K562 (cell line): Measurements from ENCODE around the gene DNASE1L2. TPM values are rescaled to one million over a fixed set of nuclear protein-coding genes. Genes with fewer than 3 reads are reported as not detected.

Experiments used
- CBX3 ChIP-seq, 2 experiments: IDR thresholded peaks; 1 replicate in 1 of 2; 2 replicates in 1 of 2; pipeline ENCODE4 v1.6.1; 2012; ENCODE audit warnings: inconsistent platforms in 2 of 2, low read length in 2 of 2, borderline replicate concordance in 1 of 2, control low read depth in 1 of 2
- CEBPB ChIP-seq: fragments of 450-650 bp; IDR thresholded peaks from 2 replicates; pipeline ENCODE4 v1.6.1; 2016; ENCODE audit warnings: missing genetic modification characterization, missing compliant biosample characterization
- DPF2 ChIP-seq: fragments of 450-650 bp; IDR thresholded peaks from 2 replicates; pipeline ENCODE4 v1.6.1; 2016
- EP400 ChIP-seq: fragments of 450-650 bp; IDR thresholded peaks from 2 replicates; pipeline ENCODE4 v1.6.1; 2017; ENCODE audit warnings: antibody characterized with exemption, mild to moderate bottlenecking, moderate library complexity
- FOXA1 ChIP-seq: fragments of 450-650 bp; IDR thresholded peaks from 2 replicates; pipeline ENCODE4 v1.6.1; 2016; ENCODE audit warnings: mild to moderate bottlenecking, borderline replicate concordance
- HNRNPL ChIP-seq: fragments of 200-400 bp; formaldehyde crosslinking; IDR thresholded peaks from 2 replicates; pipeline ENCODE4 v1.6.1; 2017; ENCODE audit warnings: low read depth, mild to moderate bottlenecking, low read length
- KLF10 ChIP-seq: fragments of 250-450 bp; sonication (Bioruptor Pico); IDR thresholded peaks from 2 replicates; pipeline ENCODE4 v1.6.1; 2021; ENCODE audit warnings: matching md5 sums
- PRDM10 ChIP-seq: fragments of 450-650 bp; IDR thresholded peaks from 2 replicates; pipeline ENCODE4 v1.6.1; 2018; ENCODE audit not compliant: partially characterized antibody
- RAD51 ChIP-seq: fragments of 450-650 bp; IDR thresholded peaks from 2 replicates; pipeline ENCODE4 v1.7.1; 2016; ENCODE audit warnings: low read depth, mild to moderate bottlenecking, borderline replicate concordance
- RNF2 ChIP-seq: sonication (generic); IDR thresholded peaks from 2 replicates; pipeline ENCODE4 v1.6.1; 2016
- TFAM ChIP-seq: fragments of 250-450 bp; sonication (Bioruptor Pico); conservative IDR thresholded peaks from 2 replicates; pipeline ENCODE4 v1.5.0; 2021; ENCODE audit warnings: mild to moderate bottlenecking, moderate library complexity
- THAP12 ChIP-seq: fragments of 250-450 bp; sonication (Bioruptor Pico); IDR thresholded peaks from 2 replicates; pipeline ENCODE4 v1.9.0; 2021; ENCODE audit warnings: mild to moderate bottlenecking, inconsistent platforms
- ZNF253 ChIP-seq: fragments of 250-450 bp; sonication (Bioruptor Pico); conservative IDR thresholded peaks from 2 replicates; pipeline ENCODE4 v1.6.1; 2021; ENCODE audit warnings: mild to moderate bottlenecking
- ZNF263 ChIP-seq: sonication (generic); formaldehyde crosslinking; IDR thresholded peaks from 2 replicates; pipeline ENCODE4 v1.8.0; 2022; ENCODE audit warnings: mild to moderate bottlenecking, missing genetic modification reagents, borderline replicate concordance
- ZNF324 ChIP-seq: fragments of 250-450 bp; sonication (Bioruptor Pico); IDR thresholded peaks from 2 replicates; pipeline ENCODE4 v1.4.0; 2020; ENCODE audit warnings: mild to moderate bottlenecking
- polyA plus RNA-seq, 8 experiments: library from polyadenylated mRNA; depleted of rRNA in 4 of 8; stranded (reverse) in 5 of 8; unstranded in 3 of 8; fragments of >200 nt; fragmentation: Nextera tagmentation in 2 of 8; fragmentation: Illumina TruSeq in 1 of 8; extraction: Ambion mirVana in 2 of 8; extraction: Trizol in 1 of 8; gene quantifications; 2 replicates each; pipeline versions ENCODE4 v1.2.1 to v1.2.3, GENCODE V29; 2011 to 2014; ENCODE audit warnings: inconsistent platforms in 1 of 8, missing spikeins in 1 of 8
- total RNA-seq, 7 experiments: library from RNA; depleted of rRNA in 6 of 7; stranded (reverse); fragments of >200 nt in 6 of 7; fragmentation: Illumina TruSeq in 2 of 7; extraction: Trizol in 2 of 7; gene quantifications; 2 replicates each; pipeline versions ENCODE4 v1.2.1 to v1.2.3, GENCODE V29; 2011 to 2021; ENCODE audit warnings: low replicate concordance in 1 of 7
- TF ChIP-seq, protein P1 (sequence below): fragments of 450-650 bp; formaldehyde crosslinking; IDR thresholded peaks from 2 replicates; pipeline ENCODE4 v1.4.0; 2020; ENCODE audit warnings: mild to moderate bottlenecking, mixed read lengths
- TF ChIP-seq, protein P2 (sequence below): IDR thresholded peaks from 2 replicates; pipeline ENCODE4 v1.6.1; 2012; ENCODE audit warnings: low read depth, low read length, improper control_type of control experiment, borderline replicate concordance
- TF ChIP-seq, protein P3 (sequence below): sonication (generic); formaldehyde crosslinking; IDR thresholded peaks from 2 replicates; pipeline ENCODE4 v1.8.1; 2023; ENCODE audit warnings: mild to moderate bottlenecking, missing genetic modification reagents

The DNASE1L2 gene
- total and polyA plus RNA-seq, 9 of the 15 experiments (the other 6 are each of a cell fraction or from before 2014, with no cell fraction given), result 0.08 to 2.7 (median 1.7) TPM; not detected in 1

GRCh38 chr16:2223221-2223941, 12.9 kb upstream of the DNASE1L2 start, which contains the start of gene E4F1 (continued):
- no peak for TF ChIP-seq RAD51
- peak; percentile 98 for TF ChIP-seq CEBPB (tag)
- TF ChIP-seq RNF2, result peak; percentile 50; the same call in 1 of the 2 replicates
- TF ChIP-seq, protein P1, sequence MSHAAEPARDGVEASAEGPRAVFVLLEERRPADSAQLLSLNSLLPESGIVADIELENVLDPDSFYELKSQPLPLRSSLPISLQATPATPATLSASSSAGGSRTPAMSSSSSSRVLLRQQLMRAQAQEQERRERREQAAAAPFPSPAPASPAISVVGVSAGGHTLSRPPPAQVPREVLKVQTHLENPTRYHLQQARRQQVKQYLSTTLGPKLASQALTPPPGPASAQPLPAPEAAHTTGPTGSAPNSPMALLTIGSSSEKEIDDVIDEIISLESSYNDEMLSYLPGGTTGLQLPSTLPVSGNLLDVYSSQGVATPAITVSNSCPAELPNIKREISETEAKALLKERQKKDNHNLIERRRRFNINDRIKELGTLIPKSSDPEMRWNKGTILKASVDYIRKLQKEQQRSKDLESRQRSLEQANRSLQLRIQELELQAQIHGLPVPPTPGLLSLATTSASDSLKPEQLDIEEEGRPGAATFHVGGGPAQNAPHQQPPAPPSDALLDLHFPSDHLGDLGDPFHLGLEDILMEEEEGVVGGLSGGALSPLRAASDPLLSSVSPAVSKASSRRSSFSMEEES (CRISPR knock-in tag), result no peak
- TF ChIP-seq HNRNPL, result peak; percentile 85
- no peak for TF ChIP-seq FOXA1
- TF ChIP-seq, protein P2, sequence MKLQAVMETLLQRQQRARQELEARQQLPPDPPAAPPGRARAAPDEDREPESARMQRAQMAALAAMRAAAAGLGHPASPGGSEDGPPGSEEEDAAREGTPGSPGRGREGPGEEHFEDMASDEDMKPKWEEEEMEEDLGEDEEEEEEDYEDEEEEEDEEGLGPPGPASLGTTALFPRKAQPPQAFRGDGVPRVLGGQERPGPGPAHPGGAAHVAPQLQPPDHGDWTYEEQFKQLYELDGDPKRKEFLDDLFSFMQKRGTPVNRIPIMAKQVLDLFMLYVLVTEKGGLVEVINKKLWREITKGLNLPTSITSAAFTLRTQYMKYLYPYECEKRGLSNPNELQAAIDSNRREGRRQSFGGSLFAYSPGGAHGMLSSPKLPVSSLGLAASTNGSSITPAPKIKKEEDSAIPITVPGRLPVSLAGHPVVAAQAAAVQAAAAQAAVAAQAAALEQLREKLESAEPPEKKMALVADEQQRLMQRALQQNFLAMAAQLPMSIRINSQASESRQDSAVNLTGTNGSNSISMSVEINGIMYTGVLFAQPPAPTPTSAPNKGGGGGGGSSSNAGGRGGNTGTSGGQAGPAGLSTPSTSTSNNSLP, result no peak
- TF ChIP-seq ZNF324 (CRISPR knock-in tag), result no peak
- no peak for TF ChIP-seq THAP12 (CRISPR knock-in tag)
- peak; percentile 76; the same call in 1 of the 2 replicates for TF ChIP-seq EP400
- no peak for TF ChIP-seq TFAM
- TF ChIP-seq PRDM10, result peak; percentile 0
- TF ChIP-seq, protein P3, sequence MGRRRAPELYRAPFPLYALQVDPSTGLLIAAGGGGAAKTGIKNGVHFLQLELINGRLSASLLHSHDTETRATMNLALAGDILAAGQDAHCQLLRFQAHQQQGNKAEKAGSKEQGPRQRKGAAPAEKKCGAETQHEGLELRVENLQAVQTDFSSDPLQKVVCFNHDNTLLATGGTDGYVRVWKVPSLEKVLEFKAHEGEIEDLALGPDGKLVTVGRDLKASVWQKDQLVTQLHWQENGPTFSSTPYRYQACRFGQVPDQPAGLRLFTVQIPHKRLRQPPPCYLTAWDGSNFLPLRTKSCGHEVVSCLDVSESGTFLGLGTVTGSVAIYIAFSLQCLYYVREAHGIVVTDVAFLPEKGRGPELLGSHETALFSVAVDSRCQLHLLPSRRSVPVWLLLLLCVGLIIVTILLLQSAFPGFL, result no peak
- TF ChIP-seq CBX3 (IDR thresholded peaks at IDR 0.05; ENCODE audit: borderline replicate concordance in 1 of 2, low read length in 2 of 2), result 0 out of 3 replicates have a peak, but pooled peaks of 1 of the 2 experiments have one; percentile 9
- TF ChIP-seq ZNF263 (CRISPR knock-in tag), result no peak
- TF ChIP-seq KLF10 (CRISPR knock-in tag), result no peak
- TF ChIP-seq ZNF253, result no peak
- no peak; the same call in 1 of the 2 replicates for TF ChIP-seq DPF2
